Colonic mucosa (tissue), 4 donors: Measurements from ENCODE around the gene OPA1. TPM values are rescaled to one million over a fixed set of nuclear protein-coding genes. Genes with fewer than 3 reads are reported as not detected.

Experiments used
- DNase-seq: peaks from one replicate; pipeline ENCODE4 v3.0.0-alpha.2; 2020
- H3K27ac ChIP-seq: fragments of 200-600 bp; one replicate; pipeline ENCODE4 v1.8.0; 2021
- H3K27me3 ChIP-seq: fragments of 200-600 bp; one replicate; pipeline ENCODE4 v1.8.0; 2021
- H3K36me3 ChIP-seq: fragments of 200-600 bp; one replicate; pipeline ENCODE4 v1.8.0; 2021
- H3K4me1 ChIP-seq: fragments of 200-600 bp; one replicate; pipeline ENCODE4 v1.8.0; 2021; ENCODE audit warnings: mild to moderate bottlenecking
- H3K4me3 ChIP-seq: fragments of 200-600 bp; one replicate; pipeline ENCODE4 v1.8.0; 2021
- H3K9ac ChIP-seq, 2 donors: one replicate each; pipeline ENCODE4 v1.7.0; 2013; ENCODE audit warnings: control low read depth in 2 of 2, low read depth in 2 of 2, low read length in 2 of 2
- H3K9me3 ChIP-seq: fragments of 200-600 bp; one replicate; pipeline ENCODE4 v1.8.0; 2021
- CTCF ChIP-seq: fragments of 200-600 bp; IDR thresholded peaks from one replicate; pipeline ENCODE4 v1.8.0; 2022; ENCODE audit warnings: antibody characterized with exemption, mild to moderate bottlenecking
- intact Hi-C: fragments of 100-400 bp; cut with DNase I; formaldehyde crosslinking; loops from one replicate; pipeline ENCODE4 v1.14.1; 2022
- total RNA-seq, 2 donors: library from RNA; stranded (reverse); fragmentation: NEBNext Ultra II Directional in 1 of 2; extraction: Animal tissue kit (Norgen Biotek cat#: 25700) in 1 of 2; gene quantifications; one replicate each; pipeline ENCODE4 v1.2.1, GENCODE V29; 2021
- donor health status: healthy.
- donor health status: DM: no; HTN: no; CAD: no.
- donor health status: DM: no; HTN: no; CAD: no.

OPA1 gene
- total RNA-seq, 2 donors from 2014 or later = 76.9 to 93.0 TPM

GRCh38 chr3:193704431-193704830 lies 111.4 kb downstream of the OPA1 start:
- DNase-seq = no peak
- H3K9me3 ChIP-seq = no peaks in the 10 kb centered on the region
- no peak for TF ChIP-seq CTCF
- no peaks in the 10 kb centered on the region for H3K36me3 ChIP-seq
- no peaks in the 10 kb centered on the region for H3K4me1 ChIP-seq
- no peak overlapping the region for H3K9ac ChIP-seq
- intact Hi-C loops = no loop called here
- no peaks in the 10 kb centered on the region for H3K27me3 ChIP-seq
- no peak overlapping the region for H3K27ac ChIP-seq
- no peak overlapping the region for H3K4me3 ChIP-seq

GRCh38 chr3:193708270-193708669 lies 115.3 kb downstream of the OPA1 start:
- H3K27me3 ChIP-seq = no peaks in the 10 kb centered on the region
- no peaks in the 10 kb centered on the region for H3K4me1 ChIP-seq
- no peak overlapping the region for H3K4me3 ChIP-seq
- no peak for DNase-seq
- no peaks in the 10 kb centered on the region for H3K9me3 ChIP-seq
- TF ChIP-seq CTCF = no peak
- H3K36me3 ChIP-seq = no peaks in the 10 kb centered on the region
- H3K27ac ChIP-seq = no peak overlapping the region
- intact Hi-C loops = no loop called here
- H3K9ac ChIP-seq = no peak overlapping the region

GRCh38 chr3:193710286-193711165 lies 117.5 kb downstream of the OPA1 start:
- TF ChIP-seq CTCF = no peak
- Histone ChIP-seq H3K4me1 (no peaks in the 10 kb centered on the region), H3K36me3 (no peaks in the 10 kb centered on the region), H3K9me3 (peaks cover 5% of the 10 kb centered on the region), H3K4me3 (no peak overlapping the region), H3K27ac (no peak overlapping the region), H3K27me3 (no peaks in the 10 kb centered on the region), H3K9ac (no peak overlapping the region)
- intact Hi-C loops = no loop called here
- no peak for DNase-seq

GRCh38 chr3:193711166-193711485 lies 118.1 kb downstream of the OPA1 start:
- Histone ChIP-seq H3K27ac (no peak overlapping the region), H3K36me3 (no peaks in the 10 kb centered on the region), H3K9me3 (peaks cover 5% of the 10 kb centered on the region), H3K27me3 (no peaks in the 10 kb centered on the region), H3K9ac (no peak overlapping the region), H3K4me1 (no peaks in the 10 kb centered on the region), H3K4me3 (no peak overlapping the region)
- TF ChIP-seq CTCF = no peak
- intact Hi-C loops = no loop called here
- DNase-seq = no peak

GRCh38 chr3:193711523-193711963 lies 118.5 kb downstream of the OPA1 start:
- peaks cover 5% of the 10 kb centered on the region for H3K9me3 ChIP-seq
- H3K9ac ChIP-seq = no peak overlapping the region
- intact Hi-C loops = no loop called here
- H3K36me3 ChIP-seq = no peaks in the 10 kb centered on the region
- no peak for DNase-seq
- TF ChIP-seq CTCF = no peak
- H3K4me1 ChIP-seq = no peaks in the 10 kb centered on the region
- no peaks in the 10 kb centered on the region for H3K27me3 ChIP-seq
- H3K27ac ChIP-seq = no peak overlapping the region
- H3K4me3 ChIP-seq = no peak overlapping the region
